ENCODE measurements around the gene RAB6A.

The RAB6A gene

DNA sequence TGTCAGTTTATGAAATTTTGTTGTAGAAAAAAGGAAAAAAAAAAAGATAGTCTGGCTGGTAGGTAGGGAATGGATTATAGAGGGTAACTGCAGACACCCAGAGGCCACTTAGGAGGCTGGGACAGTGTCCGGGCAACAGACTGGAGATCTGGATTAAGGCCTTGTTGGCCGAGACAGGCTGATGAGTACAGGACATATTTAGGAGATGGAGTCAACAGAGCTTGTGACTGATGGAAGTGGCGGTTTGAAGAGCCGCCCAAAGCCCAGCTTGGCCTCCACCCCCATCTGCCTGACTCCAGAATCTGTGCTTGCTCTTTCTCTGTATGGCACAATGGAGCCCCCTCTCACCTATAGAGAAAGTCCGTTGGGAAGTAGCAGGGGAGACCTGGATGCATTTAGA lies 106.9 kb downstream of the RAB6A start:
- no peak for DNase-seq (ENCODE audit: low read depth)

DNA sequence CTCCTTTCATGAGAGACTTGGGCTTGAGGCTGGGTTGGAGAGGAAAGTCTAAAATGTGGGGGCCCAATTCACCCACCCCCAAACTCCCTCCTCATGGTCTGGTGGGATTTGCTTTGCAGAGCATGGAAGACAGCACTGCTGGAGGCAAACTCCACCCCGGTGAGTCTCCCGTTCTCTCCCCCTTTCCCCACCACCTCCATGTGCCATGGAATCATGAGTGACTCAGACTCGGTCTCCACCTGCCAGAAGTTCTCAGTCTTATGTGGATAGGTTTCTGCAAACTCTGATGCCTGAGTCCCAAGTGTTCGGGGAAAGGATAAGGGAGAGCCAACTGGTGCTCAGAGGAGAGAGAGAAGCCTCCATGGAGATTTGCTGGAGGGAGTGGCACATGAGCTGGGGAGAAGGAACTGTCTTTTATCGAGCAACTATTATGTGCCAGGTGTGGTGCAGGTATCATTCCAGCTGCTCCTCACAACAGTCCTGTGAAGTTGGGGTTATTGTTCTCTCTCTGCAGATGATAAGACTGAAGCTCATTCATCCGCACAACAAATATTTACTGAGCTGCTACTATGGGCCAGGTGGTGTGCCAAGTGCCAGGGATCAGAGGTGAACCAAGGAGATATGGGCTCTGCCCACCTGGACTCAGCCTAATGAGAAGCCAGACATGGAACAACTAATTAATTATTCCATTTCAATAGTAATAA lies 107.9 kb downstream of the RAB6A start:
- no peak for DNase-seq (ENCODE audit: low read depth)

DNA sequence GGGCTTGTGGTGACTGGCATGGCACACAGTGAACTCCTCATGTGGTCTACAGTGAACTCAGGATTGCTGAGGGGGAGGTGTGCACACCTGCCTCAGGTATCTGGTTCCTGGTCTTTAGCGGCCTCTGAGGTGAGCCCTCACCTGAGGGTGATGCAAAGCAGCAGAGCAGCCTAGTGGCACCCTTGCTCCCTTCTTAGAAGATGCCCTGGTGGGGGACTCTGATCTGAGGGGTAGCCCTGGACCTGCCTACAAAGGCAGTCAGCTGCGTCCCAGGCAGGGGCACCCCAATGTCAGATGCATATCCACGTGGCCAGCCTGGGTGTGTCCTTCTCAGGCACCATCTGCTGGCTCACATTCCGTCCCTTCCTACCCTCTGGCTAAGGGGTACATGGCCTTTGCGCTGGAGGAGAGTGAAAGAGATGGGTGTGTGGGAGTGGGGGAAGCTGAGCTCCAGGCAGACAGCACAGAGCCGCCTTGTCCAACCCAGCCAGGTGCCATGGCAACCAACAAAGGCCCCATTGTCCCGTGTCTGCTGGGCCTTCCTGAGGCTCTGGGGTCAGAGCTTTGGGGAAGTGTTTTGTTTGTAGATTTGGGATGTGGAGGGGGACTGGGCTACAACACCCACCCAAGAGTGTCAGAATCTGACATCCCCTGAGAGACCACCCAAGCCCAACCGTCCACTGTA lies 108.7 kb downstream of the RAB6A start:
- no peak for DNase-seq (ENCODE audit: low read depth)

DNA sequence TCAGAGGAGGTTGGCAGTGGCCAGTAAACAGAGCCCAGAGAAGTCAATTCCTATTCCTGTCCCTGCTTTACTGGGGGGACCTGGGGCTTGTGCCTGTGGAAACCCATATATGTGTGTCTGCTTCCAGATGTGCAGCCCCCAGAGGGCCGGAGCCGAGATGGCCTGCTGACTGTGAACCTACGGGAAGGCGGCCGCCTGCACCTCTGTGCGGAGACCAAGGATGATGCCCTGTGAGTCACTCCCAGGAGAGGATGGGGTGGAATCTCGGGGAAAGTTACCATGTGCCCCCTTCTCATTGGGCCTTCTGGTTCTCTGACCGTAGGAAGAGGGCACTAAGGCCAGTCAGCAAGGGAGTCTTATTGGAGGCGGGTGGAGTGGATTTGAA lies 109.2 kb downstream of the RAB6A start:
- no peak for DNase-seq (ENCODE audit: low read depth)

DNA sequence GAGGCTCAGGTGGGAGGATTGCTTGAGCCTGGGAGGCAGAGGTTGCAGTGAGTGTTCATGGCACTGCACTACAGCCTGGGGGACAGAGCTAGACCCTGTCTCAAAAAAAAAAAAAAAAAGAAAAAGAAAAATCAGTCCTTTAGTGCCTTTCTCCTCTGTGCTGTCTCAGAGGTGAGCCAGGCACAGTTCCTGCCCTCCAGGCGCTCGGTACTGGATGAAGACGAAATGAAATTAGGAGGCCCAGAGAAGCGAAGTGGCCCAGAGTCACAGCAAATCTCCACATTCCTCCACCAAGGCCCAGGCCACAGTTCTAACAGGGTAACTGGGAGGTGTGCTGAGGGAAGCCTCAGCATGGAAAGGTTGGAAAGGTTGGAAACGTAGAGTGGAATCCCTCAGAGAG lies 109.6 kb downstream of the RAB6A start:
- DNase-seq (ENCODE audit: low read depth): no peak

DNA sequence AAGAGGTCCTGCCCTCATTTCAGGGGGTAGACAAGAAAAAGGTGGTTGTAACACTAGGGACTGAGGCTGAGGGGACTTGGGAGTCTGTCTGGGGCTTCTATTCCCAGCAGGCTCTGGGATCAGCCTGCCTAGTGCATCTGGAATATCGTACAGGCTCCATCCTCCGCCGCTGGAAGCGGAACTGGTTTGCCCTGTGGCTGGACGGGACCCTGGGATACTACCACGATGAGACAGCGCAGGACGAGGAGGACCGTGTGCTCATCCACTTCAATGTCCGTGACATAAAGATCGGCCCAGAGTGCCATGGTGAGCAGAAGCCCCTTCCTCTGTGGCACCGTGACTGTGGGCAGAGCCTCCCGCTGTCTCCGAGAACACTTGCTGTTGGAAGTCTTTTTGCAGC lies 110.5 kb downstream of the RAB6A start:
- DNase-seq (ENCODE audit: low read depth): no peak

DNA sequence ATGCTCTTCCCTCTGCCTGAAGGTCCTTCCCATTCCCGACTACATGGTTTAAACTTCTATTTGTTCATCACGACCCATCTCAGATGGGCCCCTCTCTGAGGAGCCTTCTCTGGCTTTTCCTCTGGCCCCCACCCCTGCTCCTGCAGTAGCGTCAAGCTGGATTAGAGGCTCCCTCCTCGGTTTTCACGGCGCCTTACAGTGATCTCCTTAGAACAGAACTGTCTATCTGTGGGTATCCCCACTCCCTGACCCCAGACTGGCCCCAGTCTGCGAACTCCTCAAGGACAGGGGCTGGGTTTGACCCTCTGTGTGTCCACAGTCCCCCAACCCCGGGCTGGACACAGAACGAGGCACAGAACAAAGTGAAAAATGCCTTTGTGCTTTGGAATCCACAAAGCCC lies 111.7 kb downstream of the RAB6A start:
- no peak for DNase-seq (ENCODE audit: low read depth)

DNA sequence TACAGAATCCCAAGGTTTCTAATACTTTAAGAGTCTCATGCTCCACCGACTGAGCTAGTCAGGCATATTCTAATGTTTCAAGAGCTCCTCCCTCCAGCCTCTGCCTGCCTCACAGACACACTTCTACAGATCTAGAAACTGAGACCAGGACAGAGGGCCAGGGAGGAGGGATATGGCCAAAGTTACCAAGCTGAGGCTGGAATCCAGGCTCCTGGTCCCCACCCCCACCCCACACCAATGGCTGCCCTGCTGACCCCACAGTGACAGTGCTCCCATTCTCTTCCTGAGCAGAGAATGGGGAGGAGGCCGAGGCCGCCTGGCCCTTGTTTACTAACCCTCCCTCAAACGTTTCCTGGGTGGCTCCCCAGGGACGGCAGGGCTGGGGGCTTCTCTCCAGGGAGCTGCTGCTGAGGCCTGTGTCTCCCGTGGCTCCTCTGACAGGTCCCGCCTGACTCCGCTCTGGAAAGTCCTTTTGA lies 112.3 kb downstream of the RAB6A start:
- no peak for DNase-seq (ENCODE audit: low read depth)

DNA sequence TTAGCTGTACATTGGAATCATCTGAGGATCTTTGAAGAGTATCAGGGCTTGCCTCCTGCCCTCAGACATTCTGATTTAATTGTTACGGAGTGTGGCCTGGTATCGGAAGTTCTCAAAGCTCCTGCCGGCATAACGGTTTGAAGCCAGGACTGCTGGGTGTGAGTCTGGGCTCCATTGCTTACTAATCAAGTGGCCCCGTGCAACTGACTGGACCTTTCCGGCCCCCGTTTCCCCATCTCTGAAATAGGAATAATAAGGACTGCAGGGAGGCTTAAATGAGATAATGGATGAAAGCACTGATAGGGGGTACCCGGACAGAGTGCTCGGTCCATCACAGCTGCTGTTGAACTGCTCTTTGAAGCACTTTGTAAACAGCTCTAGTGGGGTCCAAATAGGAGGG lies 112.8 kb downstream of the RAB6A start:
- no peak for DNase-seq (ENCODE audit: low read depth)

DNA sequence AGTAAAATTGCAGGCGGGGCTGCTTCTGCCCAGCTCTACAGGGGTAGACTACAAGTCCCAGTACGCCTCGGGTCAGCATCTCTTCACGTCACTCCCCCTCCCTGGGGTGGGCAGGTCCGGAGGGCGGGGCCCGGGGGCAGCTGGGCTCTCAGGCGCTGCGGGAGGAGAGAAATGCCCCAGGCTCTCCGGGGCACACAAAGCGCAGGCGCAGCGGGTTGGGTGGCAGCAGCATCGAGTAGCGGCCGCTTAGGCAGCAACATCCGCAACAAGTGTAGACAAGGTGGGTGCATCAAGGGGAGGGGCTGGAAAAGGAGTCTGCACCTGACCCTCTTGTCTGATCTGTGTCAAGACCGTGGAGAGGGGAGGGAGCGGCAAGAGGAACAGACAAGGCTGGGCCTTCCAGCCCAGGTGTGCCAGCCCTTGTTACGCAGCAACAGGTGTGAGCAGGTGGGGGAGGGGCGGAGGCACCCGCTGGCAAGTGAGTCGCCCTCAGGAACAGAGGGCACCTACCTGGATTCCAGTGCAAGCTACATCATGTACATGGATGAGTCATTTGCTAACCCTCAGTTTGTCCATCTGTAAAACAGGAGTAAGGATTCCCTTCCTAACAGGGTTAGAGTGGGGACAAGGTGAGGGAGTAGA lies 113.3 kb downstream of the RAB6A start:
- DNase-seq (ENCODE audit: low read depth): no peak

DNA sequence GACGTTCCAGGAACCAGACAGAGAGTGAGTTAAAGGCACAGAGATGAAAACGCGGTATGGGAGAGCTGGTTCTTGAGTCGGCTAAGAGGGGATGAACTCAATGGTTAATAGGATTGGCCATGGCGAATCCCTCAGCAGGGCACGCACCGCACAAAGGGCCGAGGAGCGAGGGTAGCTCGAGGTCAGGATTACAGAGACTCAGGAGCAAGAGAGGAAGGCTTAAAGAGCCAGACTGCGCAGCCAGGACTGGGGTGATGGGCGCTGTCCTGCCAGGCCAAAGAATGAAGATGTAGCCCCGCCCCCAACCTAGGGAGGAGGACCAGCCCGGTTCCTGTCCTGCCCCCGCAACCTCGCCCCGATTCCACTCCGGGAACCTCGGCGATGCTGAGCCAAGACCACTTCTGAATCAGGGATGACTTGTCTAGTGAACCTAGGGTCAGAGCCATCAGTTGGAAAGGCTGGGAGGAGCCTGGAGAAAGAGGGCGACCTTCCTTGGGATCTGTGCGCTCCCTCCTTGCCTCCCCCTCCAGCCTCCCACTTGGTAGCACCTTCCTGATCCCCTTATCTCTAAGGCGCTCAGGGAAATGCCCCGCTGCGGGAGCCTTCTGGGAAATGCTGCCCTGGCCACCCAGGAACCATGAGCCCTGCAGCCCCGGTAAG lies 114.8 kb downstream of the RAB6A start, which contains the start of gene PLEKHB1:
PLEKHB1 (plus strand) TSS at position 610 of the 660 bp plus-strand sequence; CDS start at position 638, 28 bp downstream.
- no peak for DNase-seq (ENCODE audit: low read depth)

DNA sequence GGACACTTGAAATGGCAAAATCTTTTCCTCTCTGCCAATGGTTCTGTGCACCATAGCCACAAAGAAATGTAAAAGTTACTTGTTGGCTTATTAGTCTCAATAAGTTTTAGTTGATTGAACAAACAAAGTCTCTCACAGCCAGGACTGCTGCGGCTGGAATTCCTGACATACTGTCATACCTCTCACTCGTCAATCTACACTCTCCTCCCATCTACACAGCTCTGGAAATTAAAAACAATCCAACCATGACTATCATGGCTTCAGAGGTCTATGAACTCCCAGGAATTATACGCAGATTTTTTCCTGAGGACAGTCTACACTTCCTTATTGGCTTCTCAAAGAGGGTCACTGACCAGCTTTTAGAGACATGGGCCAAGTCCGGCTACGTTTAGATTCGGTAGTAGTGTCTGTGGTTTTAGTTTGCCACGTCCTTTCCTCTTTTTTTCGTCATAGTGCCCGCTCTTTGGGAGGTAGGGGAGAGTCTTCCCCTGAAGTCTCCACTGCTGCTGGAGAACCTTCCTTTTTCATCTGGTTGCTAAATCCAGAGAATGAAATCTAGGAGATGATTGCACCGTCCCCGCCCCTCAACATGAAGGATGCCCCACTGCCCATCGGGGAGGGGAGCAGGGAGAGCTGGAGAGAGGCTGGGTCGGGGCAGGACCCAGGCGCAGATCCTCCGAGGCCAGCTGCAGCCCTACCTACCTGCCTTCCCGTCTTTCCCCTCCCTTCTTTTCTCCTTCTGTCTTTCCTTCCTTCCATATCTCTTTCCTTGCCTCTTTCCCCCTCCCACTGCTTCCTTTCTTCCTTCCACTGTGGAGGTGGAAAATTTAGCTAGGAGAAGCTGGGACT lies 115.5 kb downstream of the RAB6A start:
- DNase-seq (ENCODE audit: low read depth): no peak

DNA sequence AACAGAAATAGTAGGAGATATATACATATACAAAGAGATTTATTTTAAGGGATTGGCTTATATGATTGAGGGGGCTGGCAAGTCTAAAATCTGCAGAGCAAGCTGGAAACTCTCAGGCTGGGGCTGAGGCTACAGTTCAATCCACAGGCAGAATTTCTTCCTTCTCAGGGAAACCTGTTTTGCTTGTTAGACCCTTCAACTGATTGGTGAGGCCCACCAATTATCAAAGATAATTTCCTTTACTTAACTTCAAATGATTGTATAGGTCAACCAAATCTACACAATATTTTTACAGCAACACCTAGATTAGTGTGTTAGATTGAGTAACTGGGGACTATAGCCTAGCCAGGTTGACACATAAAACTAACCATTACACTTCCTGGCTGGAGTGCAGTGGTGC lies 119.2 kb downstream of the RAB6A start:
- no peak for DNase-seq (ENCODE audit: low read depth)

DNA sequence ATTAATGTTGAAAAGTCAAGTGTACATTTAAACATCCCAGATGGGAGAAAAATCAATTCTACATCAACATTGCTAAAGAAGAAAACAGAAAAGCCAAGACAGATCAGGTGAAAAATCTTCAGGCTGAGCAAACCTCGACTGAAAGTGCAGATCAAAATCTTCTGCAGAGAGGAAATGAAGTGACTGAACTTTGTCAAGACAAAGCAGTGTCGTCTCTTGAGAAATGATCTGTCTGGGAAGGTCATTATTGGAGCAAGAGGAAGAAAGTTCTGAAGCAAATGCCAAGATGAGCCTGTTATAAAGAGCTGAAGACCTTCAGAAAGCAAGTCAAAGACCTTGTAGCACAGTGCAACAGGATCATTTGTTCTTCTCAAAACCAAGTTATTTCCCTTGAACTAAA lies 120.3 kb downstream of the RAB6A start:
- no peak for DNase-seq (ENCODE audit: low read depth)

DNA sequence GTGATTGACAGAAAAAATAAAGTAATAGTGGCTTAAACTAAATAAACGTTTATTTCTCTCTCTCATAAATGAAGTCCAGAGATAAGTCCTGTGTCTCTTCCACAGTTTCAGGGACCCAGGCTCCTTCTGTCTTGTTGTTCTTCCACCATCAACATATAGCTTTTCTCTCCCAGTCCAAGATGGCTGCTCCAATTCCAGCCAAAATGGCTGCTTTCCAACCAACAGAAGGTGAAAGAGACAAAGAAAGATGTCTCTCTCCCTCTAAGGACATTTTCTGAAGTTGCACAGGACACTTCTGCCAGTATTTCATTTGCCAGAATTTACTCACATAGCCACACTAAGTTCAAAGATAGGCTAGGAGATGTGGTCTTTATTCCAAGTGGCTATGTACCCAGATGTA lies 123.9 kb downstream of the RAB6A start:
- no peak for DNase-seq (ENCODE audit: low read depth)

DNA sequence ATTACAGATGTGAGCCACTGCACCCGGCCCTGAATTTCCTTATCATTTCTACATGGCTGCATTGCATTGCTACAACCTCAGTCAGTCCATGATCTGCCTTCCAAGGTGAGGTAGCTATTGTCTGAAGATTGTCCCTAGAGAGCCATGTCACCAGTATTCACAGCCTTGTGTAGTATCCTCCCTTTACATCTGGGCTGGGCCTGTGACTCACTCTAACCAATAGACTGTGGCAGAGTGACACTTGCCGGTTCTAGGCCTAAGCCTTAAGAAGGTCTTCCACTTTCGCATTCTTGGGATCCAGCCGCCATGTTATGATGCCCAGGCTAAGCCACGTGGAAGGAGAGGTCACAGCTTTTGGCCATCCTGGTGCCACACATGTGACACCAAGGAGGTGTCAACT lies 124.6 kb downstream of the RAB6A start:
- no peak for DNase-seq (ENCODE audit: low read depth)

DNA sequence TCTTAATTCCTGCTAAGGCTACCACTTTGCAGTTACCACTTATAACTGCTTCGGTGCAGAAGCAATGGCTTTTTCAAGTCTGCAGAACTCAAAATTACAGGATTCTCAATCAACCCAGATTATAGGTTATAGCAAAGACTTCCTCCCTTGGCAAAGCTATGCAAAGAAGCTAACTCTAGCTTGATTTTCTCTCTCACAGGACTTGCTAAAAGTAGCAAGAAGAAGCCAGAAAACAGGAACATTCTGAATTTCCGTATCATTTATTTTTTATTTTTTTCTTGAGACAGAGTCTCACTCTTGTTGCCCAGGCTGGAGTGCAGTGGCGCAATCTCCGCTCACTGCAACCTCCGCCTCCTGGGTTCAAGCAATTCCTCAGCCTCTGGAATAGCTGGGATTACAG lies 125.2 kb downstream of the RAB6A start:
- no peak for DNase-seq (ENCODE audit: low read depth)

DNA sequence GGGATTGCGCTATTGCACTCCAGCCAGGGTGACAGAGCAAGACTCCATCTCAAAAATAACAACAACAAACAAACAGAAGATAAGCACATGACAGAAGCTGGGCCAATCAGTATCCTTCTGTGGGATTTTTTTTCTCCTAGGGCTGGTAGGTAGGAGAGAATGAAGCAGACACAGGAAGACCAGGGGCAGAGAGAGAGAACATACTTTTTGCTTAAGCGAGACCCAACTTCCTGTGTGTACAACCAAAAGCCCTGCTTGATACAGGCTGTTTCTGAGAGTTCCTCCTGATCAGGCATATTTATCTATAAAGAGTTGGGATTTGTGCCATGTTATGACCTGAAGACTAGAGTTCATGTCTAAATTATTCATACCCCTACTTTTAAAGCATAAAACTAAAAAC lies 126.9 kb downstream of the RAB6A start:
- no peak for DNase-seq (ENCODE audit: low read depth)

DNA sequence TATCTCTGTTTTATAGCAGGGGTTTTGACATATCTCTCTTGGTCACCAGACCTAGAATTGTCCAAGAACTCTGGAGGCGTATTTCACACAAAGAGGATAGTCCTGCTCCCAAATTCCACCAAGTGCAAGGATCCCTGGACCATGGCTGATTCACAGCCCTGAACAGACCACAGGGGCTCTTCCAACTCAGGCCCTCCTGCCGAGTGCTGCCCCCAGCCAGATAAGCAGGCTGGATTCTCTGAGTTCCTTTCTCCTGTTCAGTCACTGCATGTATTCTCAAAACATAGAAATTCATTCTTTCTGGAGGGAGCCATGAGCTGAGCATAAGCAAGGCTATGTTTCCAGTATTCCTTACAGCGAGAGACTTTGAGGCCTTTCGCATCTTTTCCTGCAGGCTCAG lies 127.9 kb downstream of the RAB6A start:
- no peak for DNase-seq (ENCODE audit: low read depth)

DNA sequence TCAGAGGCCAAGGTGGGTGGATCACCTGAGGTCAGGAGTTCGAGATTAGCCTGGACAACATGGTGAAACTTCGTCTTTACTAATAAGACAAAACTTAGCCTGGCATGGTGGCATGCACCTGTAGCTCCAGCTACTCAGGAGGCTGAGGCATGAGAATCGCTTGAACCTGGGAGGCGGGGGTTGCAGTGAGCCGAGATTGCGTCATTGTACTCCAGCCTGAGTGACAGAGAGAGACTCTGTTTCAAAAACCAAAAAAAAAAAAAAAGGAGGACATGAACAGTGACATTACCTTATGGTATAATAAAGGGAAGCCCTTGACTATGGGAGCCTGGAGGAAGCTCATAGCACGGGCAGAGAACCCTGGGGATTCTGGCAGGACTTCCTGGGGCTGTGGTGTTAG lies 131.0 kb downstream of the RAB6A start:
- no peak for DNase-seq (ENCODE audit: low read depth)

DNA sequence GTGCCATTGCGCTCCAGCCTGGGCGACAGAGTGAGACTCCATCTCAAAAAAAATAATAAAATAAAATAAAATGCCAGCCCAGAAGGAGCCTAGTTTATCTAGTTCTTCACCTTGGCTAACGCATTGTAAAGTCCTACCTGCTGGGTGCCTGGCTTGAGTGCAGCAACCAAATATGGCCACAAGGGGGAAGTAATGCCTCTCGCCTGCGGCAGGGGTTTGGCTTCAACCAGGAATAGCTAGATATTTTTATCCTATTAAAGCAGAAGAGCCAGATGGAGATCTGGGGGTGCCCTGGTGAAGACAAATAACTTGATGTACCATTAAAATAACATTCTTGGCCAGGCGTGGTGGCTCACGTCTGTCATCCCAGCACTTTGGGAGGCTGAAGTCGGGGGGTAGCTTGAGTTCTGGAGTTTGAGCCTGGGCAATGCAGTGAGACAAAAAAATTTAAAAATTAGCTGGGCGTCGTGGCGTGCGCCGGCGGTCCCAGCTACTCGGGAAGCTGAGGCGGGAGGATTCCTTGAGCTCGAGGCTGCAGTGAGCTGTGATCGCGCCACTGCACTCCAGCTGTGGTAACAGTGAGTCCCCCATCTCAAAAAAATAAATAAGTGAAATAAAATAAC lies 135.1 kb downstream of the RAB6A start:
- peak; percentile 27 for DNase-seq (ENCODE audit: low read depth)
